ENCODE data around the gene AGER. TPM values are rescaled to one million over a fixed set of nuclear protein-coding genes. Genes with fewer than 3 reads are reported as not detected.

The AGER gene
- total and polyA plus RNA-seq, 2 donors (not counting 1 experiment from before 2014, with no cell fraction given): 0.50 to 0.78 TPM

- no peak overlapping the region for H3K4me3 ChIP-seq (replicated peaks in 1 of 4; ENCODE audit: control extremely low read depth in 1 of 4, insufficient read depth in 1 of 4, low read depth in 3 of 4, low read length in 4 of 4)
- H3K4me2 ChIP-seq (ENCODE audit: extremely low read depth, insufficient read depth, low read length): no peak overlapping the region
- H4K20me1 ChIP-seq (ENCODE audit: control insufficient read depth, extremely low read depth, insufficient read depth, low read length): no peaks in the 10 kb centered on the region
- no peak overlapping the region for H3K9ac ChIP-seq (ENCODE audit: insufficient read depth, low read length)
- H3K4me1 ChIP-seq (ENCODE audit: control insufficient read depth, extremely low read depth, insufficient read depth, low read length): no peaks in the 10 kb centered on the region
- no peak for DNase-seq (ENCODE audit: low read depth in 2 of 2)
- H3K9me3 ChIP-seq (ENCODE audit: control insufficient read depth, insufficient read depth, low read depth, low read length): no peaks in the 10 kb centered on the region
- no peaks in the 10 kb centered on the region for H3K36me3 ChIP-seq (ENCODE audit: control insufficient read depth, insufficient read depth, low read length)
- no peaks in the 10 kb centered on the region for H3K79me2 ChIP-seq (ENCODE audit: control insufficient read depth, insufficient read depth, low read length)
- TF ChIP-seq CTCF (conservative IDR thresholded peaks at IDR 0.05 in 1 of 2, IDR thresholded peaks at IDR 0.05 in 1 of 2; ENCODE audit: low read depth in 1 of 2, low read length in 2 of 2) (no peak), EZH2 (IDR thresholded peaks at IDR 0.05; ENCODE audit: low read length, missing control alignments) (no peak)
- no peaks in the 10 kb centered on the region for H3K27me3 ChIP-seq (ENCODE audit: control insufficient read depth, insufficient read depth, low read length)
- no peak overlapping the region for H2AFZ ChIP-seq (ENCODE audit: low read length)
- H3K27ac ChIP-seq (ENCODE audit: insufficient read depth, low read length): no peak overlapping the region
Measured at GRCh38 chr6:32139590-32139989, 44.5 kb downstream of the AGER start.

- H3K9ac ChIP-seq (ENCODE audit: insufficient read depth, low read length): no peak overlapping the region
- H3K9me3 ChIP-seq (ENCODE audit: control insufficient read depth, insufficient read depth, low read depth, low read length): no peaks in the 10 kb centered on the region
- H3K4me2 ChIP-seq (ENCODE audit: extremely low read depth, insufficient read depth, low read length): no peak overlapping the region
- no peak overlapping the region for H3K4me3 ChIP-seq (replicated peaks in 1 of 4; ENCODE audit: control extremely low read depth in 1 of 4, insufficient read depth in 1 of 4, low read depth in 3 of 4, low read length in 4 of 4)
- H3K36me3 ChIP-seq (ENCODE audit: control insufficient read depth, insufficient read depth, low read length): no peaks in the 10 kb centered on the region
- no peaks in the 10 kb centered on the region for H3K79me2 ChIP-seq (ENCODE audit: control insufficient read depth, insufficient read depth, low read length)
- H3K27ac ChIP-seq (ENCODE audit: insufficient read depth, low read length): no peak overlapping the region
- no peaks in the 10 kb centered on the region for H3K4me1 ChIP-seq (ENCODE audit: control insufficient read depth, extremely low read depth, insufficient read depth, low read length)
- no peak overlapping the region for H2AFZ ChIP-seq (ENCODE audit: low read length)
- H4K20me1 ChIP-seq (ENCODE audit: control insufficient read depth, extremely low read depth, insufficient read depth, low read length): no peaks in the 10 kb centered on the region
- no peak for TF ChIP-seq EZH2 (IDR thresholded peaks at IDR 0.05; ENCODE audit: low read length, missing control alignments)
- TF ChIP-seq CTCF (conservative IDR thresholded peaks at IDR 0.05 in 1 of 2, IDR thresholded peaks at IDR 0.05 in 1 of 2; ENCODE audit: low read depth in 1 of 2, low read length in 2 of 2): no peak
- H3K27me3 ChIP-seq (ENCODE audit: control insufficient read depth, insufficient read depth, low read length): no peaks in the 10 kb centered on the region
- DNase-seq (ENCODE audit: low read depth in 2 of 2): no peak
Measured at GRCh38 chr6:32137454-32137853, 46.6 kb downstream of the AGER start.

DNA sequence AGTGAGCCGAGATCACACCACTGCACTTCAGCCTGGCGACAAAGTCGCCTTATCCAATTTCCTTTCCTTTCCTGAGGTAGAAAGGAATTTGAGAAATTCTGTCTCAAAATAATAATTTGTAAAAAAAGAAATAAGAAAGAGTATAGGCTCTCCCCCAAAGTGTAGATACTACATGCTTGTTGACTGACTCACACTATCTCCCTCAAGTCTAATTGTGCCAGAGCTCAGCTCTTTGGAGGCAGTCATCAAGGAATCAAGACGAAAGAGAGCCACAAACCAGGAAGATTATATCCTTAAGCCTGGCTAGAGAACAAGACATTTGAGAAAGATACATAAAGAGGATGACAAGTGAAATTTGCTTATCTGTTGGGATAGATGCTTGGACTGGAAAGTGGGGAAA, 50.3 kb downstream of the AGER start:
- Histone ChIP-seq H3K27me3 (ENCODE audit: control insufficient read depth, insufficient read depth, low read length) (no peaks in the 10 kb centered on the region), H3K36me3 (ENCODE audit: control insufficient read depth, insufficient read depth, low read length) (no peaks in the 10 kb centered on the region), H3K4me1 (ENCODE audit: control insufficient read depth, extremely low read depth, insufficient read depth, low read length) (peaks cover 4% of the 10 kb centered on the region), H3K9me3 (ENCODE audit: control insufficient read depth, insufficient read depth, low read depth, low read length) (no peaks in the 10 kb centered on the region), H3K4me2 (ENCODE audit: extremely low read depth, insufficient read depth, low read length) (no peak overlapping the region), H3K79me2 (ENCODE audit: control insufficient read depth, insufficient read depth, low read length) (peaks cover 3% of the 10 kb centered on the region), H4K20me1 (ENCODE audit: control insufficient read depth, extremely low read depth, insufficient read depth, low read length) (no peaks in the 10 kb centered on the region), H3K4me3 (replicated peaks in 1 of 4; ENCODE audit: control extremely low read depth in 1 of 4, insufficient read depth in 1 of 4, low read depth in 3 of 4, low read length in 4 of 4) (no peak overlapping the region), H3K9ac (ENCODE audit: insufficient read depth, low read length) (no peak overlapping the region), H2AFZ (ENCODE audit: low read length) (no peak overlapping the region), H3K27ac (ENCODE audit: insufficient read depth, low read length) (no peak overlapping the region)
- TF ChIP-seq EZH2 (IDR thresholded peaks at IDR 0.05; ENCODE audit: low read length, missing control alignments) (no peak), CTCF (conservative IDR thresholded peaks at IDR 0.05 in 1 of 2, IDR thresholded peaks at IDR 0.05 in 1 of 2; ENCODE audit: low read depth in 1 of 2, low read length in 2 of 2) (no peak)
- DNase-seq (ENCODE audit: low read depth in 2 of 2): peak in 1 of 2 donors; percentile 51
